K562 (cell line): Measurements from ENCODE around the gene TRMT1L. TPM values are rescaled to one million over a fixed set of nuclear protein-coding genes. Genes with fewer than 3 reads are reported as not detected.

ENCODE experiments used
- ADNP ChIP-seq: fragments of 200-800 bp; sonication (Bioruptor generic); IDR thresholded peaks from 2 replicates; pipeline ENCODE4 v1.6.1; 2016; ENCODE audit warnings: missing genetic modification characterization, missing compliant biosample characterization
- ELF4 ChIP-seq: fragments of 450-650 bp; formaldehyde crosslinking; IDR thresholded peaks from 2 replicates; pipeline ENCODE4 v1.4.0; 2022; ENCODE audit warnings: missing genetic modification characterization
- FOSL1 ChIP-seq: fragments of 200-800 bp; sonication (Bioruptor generic); conservative IDR thresholded peaks from 2 replicates; pipeline ENCODE4 v1.6.1; 2016; ENCODE audit warnings: missing genetic modification characterization, missing compliant biosample characterization
- HDAC8 ChIP-seq: fragments of 450-650 bp; IDR thresholded peaks from 2 replicates; pipeline ENCODE4 v1.6.1; 2016; ENCODE audit warnings: mild to moderate bottlenecking, missing genetic modification characterization, moderate library complexity, missing compliant biosample characterization
- HDGF ChIP-seq: fragments of 450-650 bp; IDR thresholded peaks from 2 replicates; pipeline ENCODE4 v1.6.1; 2016
- ILK ChIP-seq: fragments of 450-650 bp; IDR thresholded peaks from 2 replicates; pipeline ENCODE4 v1.6.1; 2016; ENCODE audit warnings: missing genetic modification characterization, low read depth, mild to moderate bottlenecking, missing compliant biosample characterization, moderate library complexity, borderline replicate concordance
- LARP7 ChIP-seq: fragments of 450-650 bp; IDR thresholded peaks from 2 replicates; pipeline ENCODE4 v1.6.1; 2016
- NEUROD1 ChIP-seq: fragments of 150-350 bp; IDR thresholded peaks from 2 replicates; pipeline ENCODE4 v1.6.1; 2014; ENCODE audit warnings: borderline replicate concordance, low read length, low read depth; ENCODE audit not compliant: partially characterized antibody
- PHTF2 ChIP-seq: fragments of 250-450 bp; sonication (Bioruptor Pico); IDR thresholded peaks from 2 replicates; pipeline ENCODE4 v1.5.0; 2021; ENCODE audit warnings: mild to moderate bottlenecking
- RFX7 ChIP-seq: fragments of 250-450 bp; sonication (Bioruptor Pico); IDR thresholded peaks from 2 replicates; pipeline ENCODE4 v1.5.1; 2021; ENCODE audit warnings: mild to moderate bottlenecking
- SREBF2 ChIP-seq: sonication (generic); formaldehyde crosslinking; IDR thresholded peaks from 2 replicates; pipeline ENCODE4 v1.4.0; 2020; ENCODE audit warnings: mild to moderate bottlenecking, missing genetic modification reagents
- STAT6 ChIP-seq: sonication (generic); formaldehyde crosslinking; IDR thresholded peaks from 2 replicates; pipeline ENCODE4 v1.8.1; 2023; ENCODE audit warnings: mild to moderate bottlenecking, missing genetic modification reagents
- YBX1 ChIP-seq: fragments of 450-650 bp; IDR thresholded peaks from 2 replicates; pipeline ENCODE4 v1.7.1; 2016; ENCODE audit warnings: mild to moderate bottlenecking
- ZBED1 ChIP-seq: IDR thresholded peaks from 2 replicates; pipeline ENCODE4 v1.6.1; 2014
- ZBTB8A ChIP-seq: fragments of 450-650 bp; IDR thresholded peaks from 2 replicates; pipeline ENCODE4 v1.6.1; 2018; ENCODE audit warnings: mild to moderate bottlenecking, moderate library complexity; ENCODE audit not compliant: partially characterized antibody
- ZC3H4 ChIP-seq: sonication (generic); formaldehyde crosslinking; IDR thresholded peaks from 2 replicates; pipeline ENCODE4 v1.9.0; 2021; ENCODE audit warnings: missing genetic modification reagents, borderline replicate concordance
- ZFX ChIP-seq: sonication (generic); formaldehyde crosslinking; IDR thresholded peaks from 2 replicates; pipeline ENCODE4 v1.8.0; 2022; ENCODE audit warnings: mild to moderate bottlenecking, missing genetic modification reagents, moderate library complexity
- ZNF444 ChIP-seq: fragments of 250-450 bp; sonication (Bioruptor Pico); IDR thresholded peaks from 2 replicates; pipeline ENCODE4 v1.4.0; 2020; ENCODE audit warnings: mild to moderate bottlenecking, moderate library complexity
- ZNF449 ChIP-seq: fragments of 250-450 bp; sonication (Bioruptor Pico); IDR thresholded peaks from 2 replicates; pipeline ENCODE4 v1.8.0; 2022; ENCODE audit warnings: moderate library complexity, mild to moderate bottlenecking, inconsistent platforms
- ZNF561 ChIP-seq: fragments of 450-650 bp; formaldehyde crosslinking; conservative IDR thresholded peaks from 2 replicates; pipeline ENCODE4 v1.4.0; 2020; ENCODE audit warnings: mild to moderate bottlenecking, moderate library complexity
- ZNF76 ChIP-seq: fragments of 250-450 bp; sonication (Bioruptor Pico); IDR thresholded peaks from 2 replicates; pipeline ENCODE4 v1.4.0; 2020; ENCODE audit warnings: mild to moderate bottlenecking, moderate library complexity, borderline replicate concordance
- polyA plus RNA-seq, 8 experiments: library from polyadenylated mRNA; depleted of rRNA in 4 of 8; stranded (reverse) in 5 of 8; unstranded in 3 of 8; fragments of >200 nt; fragmentation: Nextera tagmentation in 2 of 8; fragmentation: Illumina TruSeq in 1 of 8; extraction: Ambion mirVana in 2 of 8; extraction: Trizol in 1 of 8; gene quantifications; 2 replicates each; pipeline versions ENCODE4 v1.2.1 to v1.2.3, GENCODE V29; 2011 to 2014; ENCODE audit warnings: inconsistent platforms in 1 of 8, missing spikeins in 1 of 8
- total RNA-seq, 7 experiments: library from RNA; depleted of rRNA in 6 of 7; stranded (reverse); fragments of >200 nt in 6 of 7; fragmentation: Illumina TruSeq in 2 of 7; extraction: Trizol in 2 of 7; gene quantifications; 2 replicates each; pipeline versions ENCODE4 v1.2.1 to v1.2.3, GENCODE V29; 2011 to 2021; ENCODE audit warnings: low replicate concordance in 1 of 7
- TF ChIP-seq, protein P1 (sequence below): fragments of 450-650 bp; IDR thresholded peaks from 2 replicates; pipeline ENCODE4 v1.6.1; 2016
- TF ChIP-seq, protein P2 (sequence below): sonication (generic); formaldehyde crosslinking; IDR thresholded peaks from 2 replicates; pipeline ENCODE4 v1.8.0; 2022; ENCODE audit warnings: mild to moderate bottlenecking, missing genetic modification reagents
- TF ChIP-seq, protein P3 (sequence below): sonication (generic); formaldehyde crosslinking; IDR thresholded peaks from 2 replicates; pipeline ENCODE4 v1.8.1; 2022; ENCODE audit warnings: missing genetic modification reagents

The TRMT1L gene
- total and polyA plus RNA-seq, 9 of the 15 experiments (the other 6 are each of a cell fraction or from before 2014, with no cell fraction given) = 6.4 to 88.9 (median 32.9) TPM

- TF ChIP-seq RFX7 (CRISPR knock-in tag) (no peak), ZNF444 (no peak), ZBED1 (0 out of 2 replicates have a peak, but pooled peaks have one; percentile 2), ZBTB8A (no peak), ZC3H4 (CRISPR knock-in tag) (no peak; the same call in 1 of the 2 replicates), ZNF76 (CRISPR knock-in tag) (peak; percentile 33; the same call in 1 of the 2 replicates), HDAC8 (tag) (no peak), ILK (no peak), YBX1 (no peak), HDGF (no peak), LARP7 (no peak), STAT6 (CRISPR knock-in tag) (no peak), ZNF449 (no peak), NEUROD1 (no peak), ZNF561 (CRISPR knock-in tag) (no peak), ELF4 (CRISPR knock-in tag) (no peak), ADNP (no peak), FOSL1 (tag) (0 out of 2 replicates have a peak, but pooled peaks have one; percentile 29), PHTF2 (CRISPR knock-in tag) (no peak), SREBF2 (CRISPR knock-in tag) (0 out of 2 replicates have a peak, but pooled peaks have one; percentile 72), ZFX (CRISPR knock-in tag) (peak; percentile 95)
- TF ChIP-seq, protein P1, sequence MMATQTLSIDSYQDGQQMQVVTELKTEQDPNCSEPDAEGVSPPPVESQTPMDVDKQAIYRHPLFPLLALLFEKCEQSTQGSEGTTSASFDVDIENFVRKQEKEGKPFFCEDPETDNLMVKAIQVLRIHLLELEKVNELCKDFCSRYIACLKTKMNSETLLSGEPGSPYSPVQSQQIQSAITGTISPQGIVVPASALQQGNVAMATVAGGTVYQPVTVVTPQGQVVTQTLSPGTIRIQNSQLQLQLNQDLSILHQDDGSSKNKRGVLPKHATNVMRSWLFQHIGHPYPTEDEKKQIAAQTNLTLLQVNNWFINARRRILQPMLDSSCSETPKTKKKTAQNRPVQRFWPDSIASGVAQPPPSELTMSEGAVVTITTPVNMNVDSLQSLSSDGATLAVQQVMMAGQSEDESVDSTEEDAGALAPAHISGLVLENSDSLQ = no peak
- TF ChIP-seq, protein P2, sequence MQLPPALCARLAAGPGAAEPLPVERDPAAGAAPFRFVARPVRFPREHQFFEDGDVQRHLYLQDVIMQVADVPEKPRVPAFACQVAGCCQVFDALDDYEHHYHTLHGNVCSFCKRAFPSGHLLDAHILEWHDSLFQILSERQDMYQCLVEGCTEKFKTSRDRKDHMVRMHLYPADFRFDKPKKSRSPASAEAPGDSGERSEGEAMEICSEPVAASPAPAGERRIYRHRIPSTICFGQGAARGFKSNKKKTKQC (CRISPR knock-in tag) = peak; percentile 79
- TF ChIP-seq, protein P3, sequence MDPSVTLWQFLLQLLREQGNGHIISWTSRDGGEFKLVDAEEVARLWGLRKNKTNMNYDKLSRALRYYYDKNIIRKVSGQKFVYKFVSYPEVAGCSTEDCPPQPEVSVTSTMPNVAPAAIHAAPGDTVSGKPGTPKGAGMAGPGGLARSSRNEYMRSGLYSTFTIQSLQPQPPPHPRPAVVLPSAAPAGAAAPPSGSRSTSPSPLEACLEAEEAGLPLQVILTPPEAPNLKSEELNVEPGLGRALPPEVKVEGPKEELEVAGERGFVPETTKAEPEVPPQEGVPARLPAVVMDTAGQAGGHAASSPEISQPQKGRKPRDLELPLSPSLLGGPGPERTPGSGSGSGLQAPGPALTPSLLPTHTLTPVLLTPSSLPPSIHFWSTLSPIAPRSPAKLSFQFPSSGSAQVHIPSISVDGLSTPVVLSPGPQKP (CRISPR knock-in tag) = no peak
These were observed 382 bp downstream of the TRMT1L start (continued) for GRCh38 chr1:185156288-185156853.
